ENCODE data around the gene DNMT3A.

Gene DNMT3A
- 94.5 to 112 reads per million in 2 donors for total RNA-seq

DNA sequence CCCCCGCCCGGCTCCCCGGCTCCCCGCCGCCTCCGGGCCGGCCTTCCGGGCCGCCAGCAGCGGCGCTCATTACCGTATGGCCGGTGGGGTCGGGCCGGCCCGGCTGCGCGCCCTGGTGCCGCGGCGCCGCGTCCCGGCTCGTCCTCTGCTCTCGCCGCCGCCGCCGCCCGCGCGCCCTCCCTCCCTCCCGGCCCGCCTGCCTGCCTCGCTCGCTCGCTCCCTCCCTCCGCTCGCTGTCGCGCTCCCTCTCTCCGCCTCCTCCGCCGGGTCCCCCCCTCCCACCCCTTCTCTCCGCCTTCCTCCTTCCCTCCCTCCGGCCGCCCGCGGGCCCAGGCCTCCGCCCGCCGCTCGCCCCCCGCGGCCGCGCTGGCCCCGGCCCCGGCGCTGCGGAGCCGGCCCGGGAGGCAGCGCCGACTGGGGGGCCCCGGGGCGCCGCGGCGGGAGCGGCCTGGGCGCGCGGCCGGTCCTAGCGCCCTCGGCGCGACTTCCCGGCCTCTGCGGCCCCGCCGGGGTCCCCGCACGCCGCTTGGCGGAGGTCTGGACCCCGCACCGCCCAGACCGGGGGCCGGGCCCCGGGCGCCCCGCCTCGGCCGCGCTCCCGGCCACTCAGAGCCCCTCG, at the start of gene DNMT3A:
Gene DNMT3A (minus strand): TSS at position 173 of the 619 bp plus-strand sequence. CDS start 27,941 bp downstream, outside the sequence.
- peak; percentile 38 for DNase-seq

DNA sequence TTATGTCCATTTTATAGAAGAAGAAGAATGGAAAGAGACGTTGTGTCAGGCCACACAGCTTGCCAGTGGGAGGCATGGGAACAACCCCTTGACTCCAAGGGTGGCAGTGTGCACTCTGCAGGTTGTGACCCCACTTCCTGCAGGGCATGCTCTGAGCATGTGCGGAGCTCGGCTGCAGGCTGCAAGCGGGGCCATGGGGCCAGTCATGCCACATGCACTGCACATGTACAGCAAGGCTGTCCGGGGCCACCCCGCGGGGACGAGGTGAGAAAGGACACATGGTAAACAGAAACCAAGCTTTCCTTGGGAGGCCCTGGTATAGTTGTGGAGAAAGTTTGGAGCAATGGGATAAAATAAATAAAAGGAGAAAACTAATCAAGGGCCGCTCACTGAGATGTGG, 47.4 kb upstream of the DNMT3A start:
- DNase-seq = no peak

DNA sequence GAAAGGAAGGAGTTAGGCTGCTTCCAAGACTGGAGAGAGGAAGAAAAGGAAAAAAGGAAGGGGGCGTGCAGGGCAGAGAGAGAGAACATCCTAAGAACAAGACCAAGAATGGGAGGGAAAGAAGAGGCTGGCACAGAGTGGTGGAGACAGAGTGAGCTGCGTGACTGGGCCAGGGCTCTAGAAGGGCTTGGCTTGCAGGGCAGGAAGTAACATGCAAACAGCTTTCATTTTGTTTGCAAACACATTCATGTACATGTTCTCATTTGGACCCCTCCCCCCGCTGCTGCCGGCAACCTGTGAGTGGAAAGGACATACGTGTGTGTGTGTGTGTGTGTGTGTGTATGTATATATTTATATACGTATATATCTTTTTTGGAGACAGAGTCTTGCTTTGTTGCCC, 46.8 kb upstream of the DNMT3A start:
- no peak for DNase-seq

DNA sequence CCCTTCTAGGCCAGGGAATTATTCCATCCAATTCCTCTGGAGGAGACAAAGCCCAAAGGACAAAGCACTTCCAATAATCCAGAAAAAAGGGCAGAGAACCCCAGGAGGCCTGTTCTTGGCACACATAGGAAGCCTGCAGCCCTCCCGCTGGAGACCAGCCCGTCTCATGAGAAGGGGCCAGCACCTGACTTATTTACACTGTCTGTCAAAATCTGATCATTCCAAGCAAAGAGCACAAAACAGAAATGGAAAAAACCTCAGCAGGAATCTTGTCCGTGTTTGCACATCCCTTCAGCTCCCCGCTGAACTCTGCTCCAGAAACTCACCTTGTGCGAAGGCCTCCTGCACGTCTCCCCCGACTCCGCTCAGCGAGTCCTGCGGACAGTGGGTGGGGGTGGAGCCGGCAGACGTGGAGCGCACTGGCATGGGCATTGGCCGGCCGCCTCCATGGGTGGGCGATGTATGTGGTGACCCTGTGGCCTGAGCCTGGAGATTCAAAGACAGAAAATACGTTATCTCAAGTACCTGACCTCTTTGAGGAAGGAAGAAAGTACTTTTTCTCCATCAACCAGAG, 46.2 kb upstream of the DNMT3A start:
- DNase-seq = no peak

DNA sequence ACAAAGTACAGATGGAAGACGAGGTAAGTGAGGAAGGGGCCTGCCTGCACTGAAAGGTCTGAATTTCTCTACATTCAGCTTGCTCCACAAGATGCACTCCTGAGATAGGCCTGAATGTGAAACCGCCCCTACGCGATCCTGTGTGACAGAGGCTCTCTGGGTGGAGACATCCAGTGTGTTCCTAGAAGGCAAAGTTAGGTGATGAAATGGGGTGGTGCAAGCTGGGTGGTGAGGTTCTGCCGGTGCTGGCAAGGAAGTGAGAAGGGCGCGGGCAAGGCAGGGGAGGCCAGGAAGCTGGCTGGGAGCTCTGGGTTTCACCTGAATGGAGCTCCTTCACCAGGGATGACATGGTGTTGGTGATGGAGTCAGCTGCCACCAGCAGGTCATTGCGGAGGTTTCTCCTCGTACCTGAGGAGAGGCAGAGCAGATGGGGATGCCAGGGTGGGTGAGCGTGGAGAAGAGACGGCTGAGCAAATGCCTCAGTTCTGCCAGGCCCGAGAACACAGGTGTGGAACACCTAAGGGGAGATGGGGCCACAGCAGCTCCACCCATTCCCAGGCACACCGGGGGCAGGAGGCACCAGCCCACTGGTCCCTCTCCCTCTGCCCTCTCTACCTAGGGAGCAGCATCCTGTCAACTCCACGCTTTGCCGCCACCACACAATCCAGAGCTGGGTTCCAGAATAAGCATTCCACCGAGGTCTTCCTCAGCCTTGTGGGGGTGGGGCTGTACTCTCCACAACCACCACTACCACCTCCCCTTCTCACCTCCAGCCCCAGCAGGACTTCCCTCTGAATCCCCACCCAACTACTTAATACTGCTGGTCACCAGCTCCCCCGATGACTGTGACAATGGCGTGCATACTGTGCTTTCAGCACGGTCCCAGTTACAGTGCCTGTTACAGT, 45.5 kb upstream of the DNMT3A start:
- DNase-seq = no peak

DNA sequence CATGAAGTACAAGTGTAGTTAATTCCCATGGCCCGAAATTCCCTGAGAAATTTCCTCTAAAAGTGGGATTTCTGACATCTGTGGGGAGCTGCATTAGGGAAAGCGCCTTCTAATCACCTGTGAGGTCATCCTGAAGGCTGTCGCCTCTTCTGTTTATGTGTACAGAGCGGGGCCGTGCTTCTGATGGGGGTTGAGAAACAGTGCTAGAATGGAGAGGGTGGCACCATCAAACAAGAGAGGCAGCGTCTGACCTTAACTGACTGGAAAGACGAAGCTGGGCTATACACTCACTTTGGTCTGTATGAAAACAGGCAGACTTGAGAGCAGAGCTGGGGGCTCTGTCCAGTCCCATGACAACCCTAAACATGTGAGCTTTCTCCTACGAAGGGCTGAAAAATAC, 44.2 kb upstream of the DNMT3A start:
- DNase-seq = no peak

DNA sequence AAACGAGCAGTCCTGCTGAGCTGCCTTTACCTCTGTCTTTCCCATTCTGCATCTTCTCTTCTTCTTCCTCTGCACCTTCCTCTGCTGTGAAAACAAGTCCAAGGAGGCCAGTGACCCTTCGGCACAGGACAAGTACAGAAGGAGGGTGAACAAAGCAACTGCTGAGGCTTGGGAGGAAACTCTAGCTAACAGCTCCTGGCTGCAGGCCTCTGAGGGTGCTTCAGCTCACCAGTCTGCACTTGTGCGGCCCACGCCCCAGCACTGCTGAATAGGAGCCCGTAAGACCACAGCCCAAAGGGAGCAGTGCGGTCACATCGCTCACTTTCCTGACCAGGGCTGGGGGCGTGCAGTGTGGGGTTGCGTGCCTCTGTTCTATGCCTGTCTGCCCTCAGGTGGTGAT, 42.1 kb upstream of the DNMT3A start:
- DNase-seq = no peak

DNA sequence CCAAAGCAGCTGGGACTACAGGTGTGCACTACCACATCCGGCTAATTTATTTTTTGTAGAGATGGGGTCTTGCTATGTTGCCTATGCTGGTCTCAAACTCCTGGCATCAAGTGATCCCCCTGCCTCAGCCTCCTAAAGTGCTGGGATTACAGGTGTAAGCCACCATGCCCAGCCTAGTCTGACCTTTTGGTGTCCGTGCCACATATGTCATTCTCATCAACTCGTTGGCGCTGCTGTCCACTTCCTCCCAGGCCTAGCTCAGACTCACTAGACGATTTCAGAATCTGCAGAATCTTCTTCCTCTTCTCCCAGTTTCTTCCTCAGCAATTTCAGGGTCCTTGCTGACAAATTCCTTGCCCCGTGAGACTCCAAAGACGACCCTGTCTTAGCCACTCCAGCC, 39.8 kb upstream of the DNMT3A start:
- DNase-seq = no peak

DNA sequence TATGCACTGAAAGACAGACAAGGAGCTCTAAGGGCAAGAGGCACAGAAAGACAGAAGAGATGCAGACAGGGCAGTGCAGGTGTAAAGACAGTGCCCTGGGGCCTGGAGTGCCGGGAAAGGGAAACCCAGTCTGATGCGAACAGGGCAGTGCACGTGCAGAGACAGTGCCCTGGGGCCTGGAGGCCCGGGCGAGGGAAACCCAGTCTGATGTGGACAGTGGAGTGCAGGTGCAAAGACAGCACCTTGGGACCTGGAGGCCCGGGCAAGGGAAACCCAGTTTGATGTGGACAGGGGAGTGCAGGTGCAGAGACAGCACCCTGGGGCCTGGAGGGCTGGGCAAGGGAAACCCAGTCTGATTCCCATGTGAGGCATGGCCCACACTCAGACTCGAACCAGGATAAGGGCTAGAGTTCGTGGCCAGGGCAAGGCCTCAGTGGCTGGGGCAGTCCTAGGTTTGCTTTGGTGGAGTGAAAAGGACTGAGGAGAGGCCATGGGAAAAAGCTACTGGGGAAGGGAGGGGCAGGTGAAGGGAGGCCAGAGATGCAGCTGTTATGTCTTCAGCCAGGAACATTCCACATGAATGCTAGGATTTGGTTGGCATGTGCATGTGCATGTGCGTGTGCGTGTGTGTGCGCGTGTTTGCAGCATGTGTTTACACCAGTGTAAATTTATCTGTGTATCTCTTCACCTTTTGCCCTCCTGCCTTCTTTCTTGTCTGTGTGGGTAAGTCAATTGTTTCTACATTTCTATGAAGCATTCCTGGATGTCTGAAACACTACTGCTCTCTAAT, 39.1 kb upstream of the DNMT3A start:
- DNase-seq = no peak

DNA sequence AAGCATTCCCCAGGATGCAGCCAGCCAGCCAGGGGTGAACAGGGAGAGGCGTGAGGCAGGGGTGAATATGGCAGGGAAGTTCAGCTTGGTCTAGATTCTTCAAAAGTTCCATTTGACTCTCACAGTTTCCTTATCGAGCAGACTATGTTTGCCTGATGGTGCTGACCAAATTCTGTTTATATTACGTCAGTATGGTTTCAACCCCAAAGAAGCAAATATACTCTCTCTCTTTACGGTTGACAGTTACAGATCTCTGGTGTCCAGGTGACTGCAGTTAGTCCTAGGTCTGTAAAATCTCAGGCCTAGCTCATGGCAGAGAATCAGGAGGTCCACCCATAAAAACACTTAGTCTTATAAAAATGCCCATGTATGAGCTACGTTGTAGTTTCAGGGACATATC, 38.3 kb upstream of the DNMT3A start:
- DNase-seq = no peak

DNA sequence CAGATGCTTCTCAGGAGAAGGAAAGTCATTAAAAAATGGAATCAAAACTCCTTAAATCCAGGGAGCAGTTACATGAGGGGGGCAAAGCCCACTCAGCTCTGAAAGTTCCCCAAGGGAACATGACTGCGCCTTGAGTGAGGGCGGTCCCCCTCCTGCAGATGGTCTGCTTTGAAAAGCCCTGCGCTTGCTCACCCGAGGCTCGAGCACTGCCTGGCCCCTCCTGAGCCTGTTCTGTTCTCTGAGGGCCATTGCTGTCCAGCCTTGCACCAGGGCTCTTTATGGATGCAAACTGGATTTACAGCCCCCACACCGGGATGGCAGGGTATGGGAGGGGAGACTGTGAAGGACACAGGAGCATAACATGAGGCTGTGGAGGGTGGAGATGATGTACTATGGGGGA, 37.8 kb upstream of the DNMT3A start:
- DNase-seq = no peak

DNA sequence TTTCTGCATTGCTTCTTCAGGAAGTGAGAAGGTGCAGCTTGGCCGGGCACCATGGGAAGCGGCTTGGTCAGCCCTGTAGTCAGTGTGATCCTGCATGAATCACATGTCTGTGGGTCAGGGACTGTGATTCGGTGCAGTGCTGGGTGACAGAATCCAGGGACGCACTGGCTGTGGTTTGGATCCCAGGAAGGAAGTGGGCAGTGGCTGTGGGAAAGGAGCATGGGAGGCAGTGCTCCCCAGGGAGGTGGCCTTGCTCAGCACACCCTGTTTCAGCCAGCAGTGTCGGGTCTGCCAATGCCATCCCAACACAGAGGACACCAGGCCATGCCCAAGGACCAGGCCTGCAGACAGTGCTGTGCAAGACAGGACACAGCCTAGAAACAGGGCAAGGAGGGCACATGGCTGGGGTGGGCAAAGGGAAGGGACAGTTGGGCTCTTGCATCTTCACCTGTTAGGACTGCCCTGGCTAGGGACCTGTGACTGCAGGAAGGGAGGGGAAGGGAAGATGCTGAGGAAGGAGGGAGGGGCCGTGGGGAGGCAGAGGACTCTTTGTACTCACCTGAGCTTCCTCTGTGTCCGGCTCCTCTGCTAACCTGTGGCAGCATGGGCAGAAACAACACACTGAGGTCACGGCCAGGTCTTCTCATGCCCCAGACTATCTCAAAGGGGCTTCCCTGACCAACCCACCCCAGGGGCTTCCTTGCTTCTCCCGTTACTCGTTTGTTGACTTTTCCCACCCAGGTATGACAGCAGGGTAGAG, 37.2 kb upstream of the DNMT3A start:
- no peak for DNase-seq

DNA sequence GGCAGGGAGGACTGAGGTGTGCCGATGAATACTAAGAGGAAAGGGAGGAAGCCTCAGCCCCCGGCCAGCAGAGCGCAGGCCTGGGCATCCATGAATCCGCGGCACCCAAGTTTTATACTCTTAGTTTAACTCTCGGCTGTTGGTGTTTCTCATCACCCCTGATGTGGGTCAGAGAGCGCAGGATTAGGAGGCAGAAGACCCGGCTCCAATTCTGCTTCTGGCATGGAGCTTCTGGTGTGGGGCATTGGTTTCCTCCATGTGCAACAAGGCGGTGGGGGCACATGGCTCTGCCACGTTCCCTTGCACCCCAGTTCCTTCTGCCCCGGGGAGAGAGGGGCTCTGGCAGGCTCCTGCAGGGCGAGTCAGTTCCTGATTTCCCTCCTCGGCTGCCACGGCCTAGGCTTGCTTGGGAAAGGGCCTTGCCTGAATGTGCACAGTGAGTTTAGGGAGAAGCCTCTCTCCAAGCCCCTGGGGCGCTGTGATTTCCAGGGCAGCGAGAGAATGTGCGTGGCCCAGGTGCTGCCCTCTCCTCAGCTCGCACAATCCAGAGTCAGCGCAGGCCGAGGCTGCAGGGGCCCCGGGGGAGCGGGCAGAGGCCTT, 36.2 kb upstream of the DNMT3A start:
- no peak for DNase-seq

DNA sequence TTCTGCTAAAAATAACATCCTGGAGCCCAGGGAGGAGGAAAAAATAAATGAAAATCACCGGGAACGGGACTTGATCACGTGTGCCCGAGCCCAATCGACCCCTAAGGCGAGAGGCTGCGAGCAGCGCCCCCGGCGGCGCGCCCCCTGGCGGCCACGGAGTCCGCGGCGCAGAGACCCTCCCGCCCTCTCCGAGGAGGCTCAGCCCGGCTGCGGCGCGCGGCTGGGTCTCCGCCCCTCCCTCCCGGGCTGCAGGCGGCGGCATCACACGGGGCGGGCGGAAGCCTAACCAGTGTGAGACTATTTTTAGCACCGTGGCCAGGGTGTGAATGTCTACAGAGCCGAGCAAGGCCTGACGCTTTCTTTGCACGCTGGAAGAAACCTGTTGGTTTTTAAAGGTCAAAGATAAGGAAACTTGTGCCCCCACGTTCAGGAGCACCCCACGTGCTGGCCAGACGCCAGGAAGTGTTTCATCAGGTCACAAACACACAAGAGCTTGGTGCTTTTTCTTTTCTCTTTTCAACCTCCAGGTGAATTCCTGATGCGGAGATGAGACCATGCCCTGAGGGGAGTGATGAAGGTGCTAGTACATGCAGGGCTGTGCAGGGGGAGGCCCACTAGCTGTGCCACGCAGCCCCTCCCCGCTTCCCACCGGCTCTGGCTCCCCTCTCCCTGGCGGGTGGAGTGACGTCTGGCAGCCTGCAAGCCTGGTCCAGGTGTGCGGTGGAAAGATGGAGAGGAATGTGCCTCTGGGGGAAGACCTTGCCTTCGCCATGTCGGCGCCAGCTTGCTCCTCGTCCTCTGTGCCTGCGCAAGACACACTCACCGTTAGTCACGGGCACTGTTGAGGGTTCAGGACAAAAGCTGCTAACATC, 35.3 kb upstream of the DNMT3A start:
- DNase-seq = peak; percentile 84

DNA sequence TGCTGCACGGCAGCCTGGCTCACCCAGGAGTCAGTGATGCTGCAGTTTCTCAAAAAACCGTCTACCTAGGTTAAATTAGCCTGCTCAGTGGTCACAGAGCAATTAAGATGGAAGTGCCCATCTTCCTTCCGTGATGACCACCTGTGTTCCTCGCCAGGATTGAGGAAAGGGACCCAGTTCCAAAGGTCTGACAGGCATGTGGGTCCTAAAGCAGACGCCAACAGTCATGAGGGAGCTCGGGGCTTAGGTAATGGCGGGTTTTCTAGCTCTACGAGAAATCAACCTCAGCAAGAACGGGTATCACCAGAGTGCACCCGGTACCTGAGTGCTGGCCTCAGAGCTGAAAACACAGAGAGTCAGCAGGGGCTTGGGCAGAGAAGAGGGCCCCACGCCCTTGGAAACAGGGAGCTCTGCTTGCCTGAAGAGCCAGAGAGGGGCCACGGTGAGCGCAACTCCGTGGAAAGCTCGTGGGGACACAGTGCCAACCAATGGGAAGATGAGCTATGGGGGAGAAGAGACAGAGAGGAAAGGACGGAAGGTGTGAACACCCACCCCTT, 34.3 kb upstream of the DNMT3A start:
- no peak for DNase-seq

DNA sequence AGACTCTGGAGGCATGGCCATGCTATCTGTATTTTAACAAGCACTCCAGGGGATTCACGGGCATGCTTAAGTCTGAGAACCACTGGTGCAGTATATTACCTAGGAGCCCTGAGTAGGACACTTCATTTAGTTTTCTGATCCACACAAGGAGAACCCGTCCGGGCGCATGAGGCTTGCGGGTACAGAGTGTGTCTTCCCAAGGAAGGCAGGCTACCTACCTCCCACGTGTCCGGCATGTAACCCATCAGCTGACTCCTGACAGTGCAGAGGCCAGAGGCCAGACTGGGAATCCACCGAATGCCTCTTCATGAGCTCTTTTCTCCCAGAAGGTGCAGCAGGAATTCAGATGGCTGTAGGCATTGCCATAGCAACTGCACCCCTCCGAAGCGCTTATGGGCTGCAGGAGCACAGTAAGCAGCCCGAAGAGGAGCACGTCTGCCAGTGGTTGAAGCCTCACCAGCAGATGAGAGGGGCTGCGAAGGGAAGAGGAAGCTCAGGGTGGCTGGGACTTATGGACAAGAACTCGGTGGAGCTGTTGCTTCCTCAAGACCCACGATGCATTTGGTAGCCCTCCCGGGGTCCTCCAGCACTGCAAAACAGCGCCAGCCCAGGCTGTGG, 33.8 kb upstream of the DNMT3A start:
- no peak for DNase-seq

DNA sequence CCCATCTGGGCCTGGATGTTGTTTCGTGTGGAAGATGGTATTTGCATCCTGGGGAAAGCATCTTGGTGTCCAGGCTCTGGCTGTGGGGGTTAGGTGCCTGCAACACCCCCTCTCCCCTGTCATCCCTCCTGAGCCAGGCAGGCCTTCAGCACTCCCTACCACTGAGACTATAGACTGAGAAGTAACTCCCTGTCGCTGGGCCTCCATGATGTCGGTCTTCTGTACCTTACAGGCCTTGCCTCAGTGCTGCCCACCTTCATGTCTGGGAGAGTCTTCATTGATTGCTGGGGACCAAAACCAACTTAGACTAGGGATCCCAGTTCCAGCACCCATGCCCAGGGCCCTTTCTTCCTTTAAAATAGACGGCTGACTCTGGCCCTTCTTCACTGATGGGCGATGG, 33.1 kb upstream of the DNMT3A start:
- no peak for DNase-seq

DNA sequence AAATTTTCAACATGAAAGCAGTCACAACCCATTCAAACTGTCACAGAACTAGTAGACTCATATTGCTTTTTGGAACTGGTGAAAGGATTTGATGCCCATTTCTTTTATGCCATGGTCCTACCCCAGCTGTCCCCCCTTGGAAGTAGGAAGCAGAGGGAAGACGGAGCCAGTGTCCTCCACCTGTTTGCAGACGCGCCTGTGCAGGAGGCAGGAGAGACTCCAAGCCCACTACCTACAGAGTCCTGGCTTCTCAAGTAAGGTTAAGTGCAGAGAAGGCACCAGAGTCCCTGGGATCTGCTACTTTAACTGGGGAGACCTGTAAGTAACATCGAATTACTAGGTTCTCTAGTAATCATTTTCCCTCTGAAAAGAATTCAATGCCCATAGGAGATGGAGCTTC, 32.7 kb upstream of the DNMT3A start:
- no peak for DNase-seq

DNA sequence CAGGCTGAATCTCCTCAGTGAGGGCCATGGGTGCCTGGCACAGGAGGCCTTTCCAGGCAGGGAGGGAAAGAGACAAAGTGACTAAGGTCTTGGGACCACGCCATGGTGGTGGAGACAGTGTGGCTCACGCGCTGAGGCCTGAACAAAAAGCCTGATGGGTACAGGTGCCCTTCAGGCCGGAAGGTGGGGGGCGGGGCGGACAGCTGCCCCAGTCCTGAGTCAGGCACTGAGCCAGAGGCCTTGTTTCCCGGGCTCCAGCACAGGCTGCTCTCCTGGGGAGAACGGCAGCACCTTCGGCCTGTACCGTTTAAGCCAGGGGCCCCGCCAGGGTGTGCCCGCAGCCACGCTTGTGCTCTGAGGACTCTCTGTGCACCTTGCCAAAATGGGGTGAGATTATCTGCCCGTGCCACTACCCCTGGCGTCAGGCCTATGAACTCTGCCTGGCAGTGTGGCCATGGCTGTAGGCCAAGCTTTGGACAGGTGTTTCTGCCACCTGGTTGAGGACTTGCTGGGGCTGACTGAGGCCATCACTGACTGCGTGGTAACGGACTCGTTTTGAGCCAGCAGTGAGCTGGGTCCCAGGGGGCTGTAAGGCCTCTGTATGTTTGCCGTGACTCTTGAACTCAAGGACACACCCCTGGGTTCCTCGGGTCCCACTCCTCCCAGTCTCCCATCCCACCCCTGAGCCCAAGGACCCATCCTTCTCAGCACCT, 31.7 kb upstream of the DNMT3A start:
- no peak for DNase-seq
